Adipocyte (in vitro differentiated cells): ENCODE data around the gene NRP2.
A peak's percentile ranks its signal among the peaks of the same experiment; 100 is the strongest.

Experiments
- DNase-seq: peaks from one replicate; pipeline ENCODE4 v3.0.0-alpha.2; 2015; ENCODE audit warnings: low read depth
- H3K27me3 ChIP-seq: replicated peaks from 2 replicates; pipeline ENCODE4 v1.7.0; 2013; ENCODE audit warnings: mild to moderate bottlenecking, low read length, moderate library complexity; ENCODE audit not compliant: control insufficient read depth, insufficient read depth
- H3K36me3 ChIP-seq: 2 replicates; pipeline ENCODE4 v1.7.0; 2013; ENCODE audit warnings: low read length, mild to moderate bottlenecking, moderate library complexity; ENCODE audit not compliant: control insufficient read depth, insufficient read depth, severe bottlenecking
- H3K4me1 ChIP-seq: 2 replicates; pipeline ENCODE4 v1.7.0; 2013; ENCODE audit warnings: mild to moderate bottlenecking, low read length, moderate library complexity; ENCODE audit not compliant: control insufficient read depth, insufficient read depth
- H3K4me3 ChIP-seq: 2 replicates; pipeline ENCODE4 v1.7.0; 2013; ENCODE audit warnings: mild to moderate bottlenecking, low read length, moderate library complexity
- H3K9ac ChIP-seq: 2 replicates; pipeline ENCODE4 v1.7.0; 2013; ENCODE audit warnings: mild to moderate bottlenecking, low read length, moderate library complexity
- H3K9me3 ChIP-seq: 2 replicates; pipeline ENCODE4 v1.7.0; 2013; ENCODE audit warnings: mild to moderate bottlenecking, low read length, moderate library complexity; ENCODE audit not compliant: control insufficient read depth

NRP2 gene, protein sequence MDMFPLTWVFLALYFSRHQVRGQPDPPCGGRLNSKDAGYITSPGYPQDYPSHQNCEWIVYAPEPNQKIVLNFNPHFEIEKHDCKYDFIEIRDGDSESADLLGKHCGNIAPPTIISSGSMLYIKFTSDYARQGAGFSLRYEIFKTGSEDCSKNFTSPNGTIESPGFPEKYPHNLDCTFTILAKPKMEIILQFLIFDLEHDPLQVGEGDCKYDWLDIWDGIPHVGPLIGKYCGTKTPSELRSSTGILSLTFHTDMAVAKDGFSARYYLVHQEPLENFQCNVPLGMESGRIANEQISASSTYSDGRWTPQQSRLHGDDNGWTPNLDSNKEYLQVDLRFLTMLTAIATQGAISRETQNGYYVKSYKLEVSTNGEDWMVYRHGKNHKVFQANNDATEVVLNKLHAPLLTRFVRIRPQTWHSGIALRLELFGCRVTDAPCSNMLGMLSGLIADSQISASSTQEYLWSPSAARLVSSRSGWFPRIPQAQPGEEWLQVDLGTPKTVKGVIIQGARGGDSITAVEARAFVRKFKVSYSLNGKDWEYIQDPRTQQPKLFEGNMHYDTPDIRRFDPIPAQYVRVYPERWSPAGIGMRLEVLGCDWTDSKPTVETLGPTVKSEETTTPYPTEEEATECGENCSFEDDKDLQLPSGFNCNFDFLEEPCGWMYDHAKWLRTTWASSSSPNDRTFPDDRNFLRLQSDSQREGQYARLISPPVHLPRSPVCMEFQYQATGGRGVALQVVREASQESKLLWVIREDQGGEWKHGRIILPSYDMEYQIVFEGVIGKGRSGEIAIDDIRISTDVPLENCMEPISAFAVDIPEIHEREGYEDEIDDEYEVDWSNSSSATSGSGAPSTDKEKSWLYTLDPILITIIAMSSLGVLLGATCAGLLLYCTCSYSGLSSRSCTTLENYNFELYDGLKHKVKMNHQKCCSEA

DNA sequence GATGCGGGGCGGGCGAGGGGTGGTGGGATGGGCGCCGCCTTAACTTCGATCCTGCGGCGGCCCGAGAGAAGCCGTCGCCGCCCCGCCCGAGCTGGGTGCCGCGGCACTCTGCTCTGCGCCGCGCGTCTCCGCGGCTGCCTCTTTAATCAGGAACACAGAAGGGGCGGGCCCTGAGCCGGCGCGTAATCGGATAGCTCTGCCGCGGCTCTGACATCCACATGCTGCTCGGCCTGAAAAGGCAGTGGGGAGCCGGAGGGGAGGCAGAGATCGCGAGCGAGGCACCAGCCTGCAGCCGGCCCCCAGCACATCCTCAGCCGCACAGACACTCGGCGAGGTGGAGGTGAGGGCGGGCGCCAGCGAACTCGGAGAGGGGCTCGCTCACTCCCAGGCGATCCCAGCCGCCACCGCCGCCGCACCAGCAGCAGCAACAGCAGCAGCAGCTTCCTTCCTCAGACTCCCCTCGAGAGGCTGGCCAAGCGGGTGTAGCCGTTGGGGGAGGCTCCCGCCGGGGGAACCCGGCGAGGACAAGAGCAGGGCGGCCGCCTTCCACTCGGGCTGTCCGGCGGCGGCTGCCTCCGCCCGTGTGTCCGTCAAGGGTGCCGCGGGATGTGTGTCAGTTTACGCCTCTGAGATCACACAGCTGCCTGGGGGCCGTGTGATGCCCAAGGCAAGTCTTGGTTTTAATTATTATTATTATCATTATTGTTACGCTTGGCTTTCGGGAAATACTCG is at the start of gene NRP2:
Gene NRP2 (plus strand): TSS at position 263 of the 732 bp plus-strand sequence. CDS start 790 bp downstream, outside the sequence.
- Histone ChIP-seq H3K4me1 (peaks cover 34% of the 10 kb centered on the region), H3K27me3 (no peaks in the 10 kb centered on the region), H3K36me3 (no peaks in the 10 kb centered on the region), H3K9ac (peak within 1 kb of the TSS; percentile 90), H3K9me3 (no peaks in the 10 kb centered on the region), H3K4me3 (peak within 1 kb of the TSS; percentile 82)
- DNase-seq, result peak; percentile 95

DNA sequence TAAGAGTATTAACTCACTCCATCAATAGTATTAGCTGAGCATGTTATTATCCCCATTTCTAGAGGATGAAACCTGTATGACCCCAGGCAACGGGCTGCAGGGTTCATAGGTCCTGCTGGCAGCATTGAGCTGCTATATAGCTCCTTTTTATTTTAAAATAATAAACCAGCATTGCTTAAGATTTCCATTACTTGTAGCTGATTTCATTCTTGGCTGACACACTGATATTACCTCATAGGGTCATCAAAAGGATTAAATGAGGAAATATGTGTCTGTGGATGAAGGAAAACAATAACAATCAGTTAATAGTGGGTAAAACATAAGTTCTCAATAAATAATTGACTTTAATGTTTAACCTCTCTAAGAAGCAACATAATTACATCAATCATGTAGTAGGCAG is 48.3 kb upstream of the NRP2 start:
- Histone ChIP-seq H3K27me3 (no peaks in the 10 kb centered on the region), H3K4me3 (no peak overlapping the region), H3K4me1 (peaks cover 15% of the 10 kb centered on the region), H3K9me3 (no peaks in the 10 kb centered on the region), H3K9ac (no peak overlapping the region), H3K36me3 (no peaks in the 10 kb centered on the region)
- DNase-seq, result peak; percentile 55

DNA sequence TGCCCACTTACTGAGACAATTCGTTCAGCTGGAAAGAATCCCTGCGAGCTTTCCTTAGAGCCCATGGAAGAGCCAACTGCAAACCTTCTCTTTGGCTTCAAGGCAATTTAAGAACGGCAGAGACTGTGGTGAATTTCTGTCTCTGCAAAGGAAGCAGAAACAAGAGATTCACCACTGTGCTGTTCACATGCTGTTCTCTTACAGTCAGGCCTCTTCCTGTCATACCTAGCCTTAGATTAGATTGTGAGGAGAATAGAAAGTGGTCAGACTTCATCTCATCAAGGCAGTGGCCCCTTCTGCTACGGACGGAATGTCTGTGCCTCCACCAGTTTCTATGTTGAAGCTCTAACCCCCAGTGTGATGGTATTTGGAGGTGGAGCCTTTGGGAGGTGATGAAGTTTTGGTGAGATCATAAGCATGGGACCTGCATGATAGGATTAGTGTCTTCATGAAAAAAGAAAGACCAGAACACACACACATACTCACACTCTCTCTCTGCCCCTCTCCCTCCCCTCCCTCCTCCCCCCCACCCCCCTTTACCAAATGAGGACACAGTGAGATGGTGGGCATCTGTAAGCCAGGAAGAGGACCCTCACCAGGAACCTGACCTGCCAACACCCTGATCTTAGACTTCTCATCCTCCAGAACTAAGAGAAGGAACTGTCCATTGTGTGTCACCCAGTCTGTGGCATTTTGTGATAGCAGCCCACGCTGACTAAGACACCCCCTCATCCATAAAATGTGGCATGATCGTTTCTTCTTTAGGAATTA is 45.6 kb upstream of the NRP2 start:
- H3K4me1 ChIP-seq, result peaks cover 15% of the 10 kb centered on the region
- no peak for DNase-seq
- peaks cover 8% of the 10 kb centered on the region for H3K9me3 ChIP-seq
- no peaks in the 10 kb centered on the region for H3K36me3 ChIP-seq
- H3K9ac ChIP-seq, result no peak overlapping the region
- no peaks in the 10 kb centered on the region for H3K27me3 ChIP-seq
- H3K4me3 ChIP-seq, result no peak overlapping the region

DNA sequence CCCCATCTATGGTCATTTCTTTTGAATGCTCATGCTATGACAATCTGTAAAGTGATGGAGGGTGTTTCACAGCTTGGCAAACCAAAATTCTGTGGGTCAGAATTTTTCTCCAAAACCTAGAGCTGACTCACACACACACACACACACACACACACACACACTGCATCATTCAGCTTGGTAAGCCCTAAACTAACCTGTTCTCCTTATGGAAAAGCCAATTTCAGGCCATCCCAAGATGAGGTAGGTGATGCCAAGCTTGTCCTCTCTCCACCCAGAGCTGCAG is 45.0 kb upstream of the NRP2 start:
- no peak overlapping the region for H3K9ac ChIP-seq
- DNase-seq, result no peak
- H3K4me3 ChIP-seq, result no peak overlapping the region
- peaks cover 8% of the 10 kb centered on the region for H3K9me3 ChIP-seq
- H3K27me3 ChIP-seq, result no peaks in the 10 kb centered on the region
- H3K4me1 ChIP-seq, result peaks cover 15% of the 10 kb centered on the region
- no peaks in the 10 kb centered on the region for H3K36me3 ChIP-seq

DNA sequence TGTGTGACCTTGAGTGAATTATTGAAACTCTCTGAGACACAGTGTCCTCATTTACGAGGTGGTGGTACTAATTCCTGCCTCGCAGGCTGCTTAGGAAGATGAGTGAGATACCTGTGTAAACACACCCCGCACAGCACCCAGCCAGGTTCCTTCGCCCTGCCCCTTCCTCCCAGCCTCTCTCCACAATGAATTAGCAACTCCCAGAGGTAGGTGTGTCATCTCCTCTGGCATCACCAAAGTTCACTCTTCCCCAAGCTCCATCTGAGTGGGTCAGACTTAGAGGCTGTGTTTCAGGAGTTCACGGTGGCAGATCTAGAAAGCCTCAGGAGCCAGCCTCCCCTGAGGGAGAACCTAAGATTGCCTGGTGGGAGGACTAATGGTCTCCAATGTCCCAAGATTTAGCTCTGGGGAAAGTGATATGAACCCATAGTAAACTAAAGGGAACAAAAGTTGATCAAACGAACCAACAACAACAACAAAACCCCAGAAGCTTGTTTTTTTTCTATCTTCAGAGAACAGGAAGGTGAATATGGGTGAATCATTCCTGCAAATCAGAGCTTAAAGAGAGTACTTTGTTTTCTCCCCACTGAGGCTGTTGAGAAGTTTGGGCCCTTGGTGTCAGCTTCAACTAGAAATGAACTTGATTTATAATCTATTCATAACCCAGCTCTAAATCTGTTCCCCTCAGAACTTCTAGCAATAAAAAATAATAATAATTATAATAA is 44.4 kb upstream of the NRP2 start:
- DNase-seq, result no peak

DNA sequence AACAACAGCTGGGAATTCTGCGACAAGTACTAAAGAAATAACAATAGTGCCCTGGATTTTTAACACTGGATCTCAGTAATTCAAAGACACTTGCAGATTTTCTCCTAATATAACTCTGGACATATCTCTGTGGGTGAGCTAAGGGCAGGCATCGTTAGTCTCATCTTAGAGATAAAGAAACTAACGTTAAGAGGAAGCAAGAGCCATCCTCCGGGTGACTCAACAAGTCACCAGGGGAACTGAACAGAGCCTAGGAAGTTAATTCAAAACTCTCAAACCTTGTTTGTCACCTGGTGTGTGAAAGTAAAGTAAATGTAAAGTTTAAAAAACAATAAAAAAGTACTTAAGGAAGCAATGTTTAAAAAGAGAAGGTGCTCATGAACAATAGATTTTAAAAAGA is 41.6 kb upstream of the NRP2 start:
- peaks cover 8% of the 10 kb centered on the region for H3K9me3 ChIP-seq
- no peaks in the 10 kb centered on the region for H3K36me3 ChIP-seq
- no peak overlapping the region for H3K4me3 ChIP-seq
- DNase-seq, result no peak
- H3K4me1 ChIP-seq, result peaks cover 11% of the 10 kb centered on the region
- no peak overlapping the region for H3K9ac ChIP-seq
- no peaks in the 10 kb centered on the region for H3K27me3 ChIP-seq

More for the DNA sequence above, 44.4 kb upstream of the NRP2 start:
- Histone ChIP-seq H3K36me3 (no peaks in the 10 kb centered on the region), H3K4me1 (peaks cover 15% of the 10 kb centered on the region), H3K4me3 (no peak overlapping the region), H3K27me3 (no peaks in the 10 kb centered on the region), H3K9me3 (peaks cover 8% of the 10 kb centered on the region), H3K9ac (no peak overlapping the region)

DNA sequence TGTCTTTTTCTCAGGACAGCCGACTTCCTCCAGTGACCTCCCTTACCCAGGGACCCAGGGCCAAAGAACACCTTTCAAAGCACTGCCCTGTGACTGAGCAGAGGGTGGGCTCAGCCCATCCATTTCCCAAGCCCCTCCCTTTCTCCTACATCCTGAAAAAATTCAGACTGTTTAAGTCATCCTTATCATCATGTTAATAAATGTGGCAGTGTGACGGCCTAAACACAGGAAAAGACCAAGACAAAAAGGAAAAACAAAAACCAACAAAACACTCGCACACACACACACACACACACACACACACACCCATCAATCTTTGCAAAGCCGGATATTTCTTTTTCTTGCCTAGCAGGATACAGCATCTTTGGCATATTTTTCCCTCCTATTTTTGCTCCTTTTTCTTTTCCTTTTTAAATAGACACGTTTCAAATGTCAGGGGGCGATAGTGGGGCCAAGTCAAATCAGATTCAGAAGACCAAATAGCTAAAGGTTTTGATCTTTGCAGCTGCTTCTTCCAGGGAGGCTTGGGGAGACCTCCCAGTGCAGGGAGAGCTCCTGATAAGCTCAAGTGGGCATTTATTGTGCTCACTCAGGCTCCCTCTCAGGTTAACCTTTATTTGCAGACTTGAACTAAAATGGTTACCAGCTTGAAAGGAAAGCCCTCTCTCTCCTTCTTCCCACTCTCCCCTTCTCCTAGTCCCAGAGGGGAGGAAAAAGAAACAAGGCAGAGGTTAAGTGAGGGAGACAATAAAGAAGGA is 39.5 kb upstream of the NRP2 start:
- Histone ChIP-seq H3K9me3 (peaks cover 8% of the 10 kb centered on the region), H3K4me1 (peaks cover 17% of the 10 kb centered on the region), H3K4me3 (no peak overlapping the region), H3K9ac (no peak overlapping the region), H3K36me3 (no peaks in the 10 kb centered on the region), H3K27me3 (no peaks in the 10 kb centered on the region)
- DNase-seq, result no peak

DNA sequence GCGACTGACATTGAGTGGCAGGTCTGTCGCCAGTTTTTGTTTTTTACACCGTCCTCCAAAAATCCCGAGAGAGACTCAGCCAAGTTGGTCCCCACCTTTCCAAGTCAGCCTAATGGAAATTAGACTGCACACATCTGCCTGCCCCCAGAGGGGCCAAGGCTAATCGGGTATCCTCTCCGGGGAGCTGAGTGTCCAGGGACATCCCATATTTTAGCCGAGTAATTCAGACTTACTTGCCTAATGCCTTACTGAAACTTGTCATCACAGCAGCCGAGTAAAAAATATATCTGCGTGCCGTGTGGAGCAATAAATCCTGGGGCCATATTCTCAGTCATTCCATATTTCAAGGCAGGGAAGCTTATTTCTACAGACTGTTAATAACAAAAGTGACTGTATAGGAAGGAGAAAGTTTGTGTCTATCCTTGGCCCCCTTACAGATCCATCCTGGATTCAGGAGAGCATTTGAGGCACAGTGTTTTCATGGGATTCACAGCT is 38.9 kb upstream of the NRP2 start:
- no peak for DNase-seq
- H3K27me3 ChIP-seq, result no peaks in the 10 kb centered on the region
- H3K36me3 ChIP-seq, result no peaks in the 10 kb centered on the region
- peaks cover 8% of the 10 kb centered on the region for H3K9me3 ChIP-seq
- H3K4me3 ChIP-seq, result no peak overlapping the region
- peaks cover 21% of the 10 kb centered on the region for H3K4me1 ChIP-seq
- H3K9ac ChIP-seq, result no peak overlapping the region

DNA sequence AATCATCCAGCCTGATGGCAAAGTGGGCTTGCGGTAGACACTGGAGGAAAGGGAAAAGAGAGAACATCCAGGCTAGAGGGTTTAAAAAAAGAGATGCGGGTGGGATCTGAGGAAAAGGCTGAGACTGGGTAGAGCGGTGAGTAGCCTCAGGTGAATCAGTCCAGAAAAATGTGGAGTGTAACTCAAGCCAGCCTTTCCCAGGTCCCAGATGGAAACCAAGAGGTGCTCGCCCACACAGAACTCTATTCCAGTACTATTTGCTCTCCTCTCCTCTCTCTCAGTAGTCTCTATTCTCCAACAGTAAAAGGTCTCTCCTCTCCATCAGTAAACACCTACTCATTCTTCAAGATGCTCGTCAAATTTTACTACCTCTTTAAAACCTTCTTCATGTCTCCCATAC is 38.3 kb upstream of the NRP2 start:
- Histone ChIP-seq H3K27me3 (no peaks in the 10 kb centered on the region), H3K36me3 (no peaks in the 10 kb centered on the region), H3K9ac (no peak overlapping the region), H3K4me1 (peaks cover 17% of the 10 kb centered on the region), H3K9me3 (peaks cover 8% of the 10 kb centered on the region), H3K4me3 (no peak overlapping the region)
- DNase-seq, result no peak
